ENCODE results near the gene ZNF24. TPM values are rescaled to one million over a fixed set of nuclear protein-coding genes. Genes with fewer than 3 reads are reported as not detected.

The ZNF24 gene
- total RNA-seq, 4 donors from 2014 or later, result 30.5 to 50.7 (median 36.3) TPM

DNA sequence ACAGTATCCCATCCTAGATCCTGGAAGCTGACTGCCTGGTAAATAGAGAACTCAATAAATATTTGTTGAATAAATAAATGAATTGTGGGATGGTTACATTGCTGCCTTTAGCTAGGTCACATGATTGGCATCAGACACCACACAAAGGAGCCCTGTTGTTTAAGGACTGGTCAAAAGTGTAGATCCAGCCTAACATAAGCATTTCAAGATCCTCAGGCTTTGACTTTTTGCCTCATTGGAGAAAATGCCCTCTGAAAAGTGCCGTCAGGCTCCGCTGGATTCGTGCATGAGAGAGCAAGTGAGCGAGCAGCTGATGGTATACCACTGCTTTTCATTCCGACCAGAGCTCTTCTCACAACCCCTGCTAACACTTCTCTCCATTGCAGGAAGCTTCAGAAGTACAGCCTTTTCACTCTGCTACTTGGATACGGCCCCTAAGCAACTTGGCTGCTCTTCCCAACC lies 1.3 kb upstream of the ZNF24 start:
- Histone ChIP-seq H3K27ac (peak overlapping the region; percentile 99 to 100 (median 99)), H3K4me3 (no peak overlapping the region), H3K36me3 (no peaks in the 10 kb centered on the region), H3K9me3 (no peaks in the 10 kb centered on the region), H3K4me1 (peaks cover 37 to 41% of the 10 kb centered on the region in 2 donors), H3K27me3 (no peaks in the 10 kb centered on the region)
- in situ Hi-C loops (cut with MboI; ENCODE audit: low sequenced_read_pairs in 4 of 4), result loop anchor here in 2 of 4 donors (5.0 to 10.0 kb wide), 3 partner anchors 51 to 341 kb away; partner anchors contain the start of gene ZSCAN30 (in 1 of the 2)
- ATAC-seq (no peak), DNase-seq (no peak)
- intact Hi-C loops (cut with DNase I; ENCODE audit: low total_unique reads), result loop anchor here (2.0 to 10.0 kb wide), 3 partner anchors 55 to 783 kb away; partner anchors contain the start of genes ELP2, SLC39A6 and ZSCAN30
- TF ChIP-seq, protein P1, sequence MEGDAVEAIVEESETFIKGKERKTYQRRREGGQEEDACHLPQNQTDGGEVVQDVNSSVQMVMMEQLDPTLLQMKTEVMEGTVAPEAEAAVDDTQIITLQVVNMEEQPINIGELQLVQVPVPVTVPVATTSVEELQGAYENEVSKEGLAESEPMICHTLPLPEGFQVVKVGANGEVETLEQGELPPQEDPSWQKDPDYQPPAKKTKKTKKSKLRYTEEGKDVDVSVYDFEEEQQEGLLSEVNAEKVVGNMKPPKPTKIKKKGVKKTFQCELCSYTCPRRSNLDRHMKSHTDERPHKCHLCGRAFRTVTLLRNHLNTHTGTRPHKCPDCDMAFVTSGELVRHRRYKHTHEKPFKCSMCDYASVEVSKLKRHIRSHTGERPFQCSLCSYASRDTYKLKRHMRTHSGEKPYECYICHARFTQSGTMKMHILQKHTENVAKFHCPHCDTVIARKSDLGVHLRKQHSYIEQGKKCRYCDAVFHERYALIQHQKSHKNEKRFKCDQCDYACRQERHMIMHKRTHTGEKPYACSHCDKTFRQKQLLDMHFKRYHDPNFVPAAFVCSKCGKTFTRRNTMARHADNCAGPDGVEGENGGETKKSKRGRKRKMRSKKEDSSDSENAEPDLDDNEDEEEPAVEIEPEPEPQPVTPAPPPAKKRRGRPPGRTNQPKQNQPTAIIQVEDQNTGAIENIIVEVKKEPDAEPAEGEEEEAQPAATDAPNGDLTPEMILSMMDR (IDR thresholded peaks at IDR 0.05 in 4 of 5, conservative IDR thresholded peaks at IDR 0.05 in 1 of 5), result no peak
- no peak for TF ChIP-seq POLR2A (IDR thresholded peaks at IDR 0.05)

DNA sequence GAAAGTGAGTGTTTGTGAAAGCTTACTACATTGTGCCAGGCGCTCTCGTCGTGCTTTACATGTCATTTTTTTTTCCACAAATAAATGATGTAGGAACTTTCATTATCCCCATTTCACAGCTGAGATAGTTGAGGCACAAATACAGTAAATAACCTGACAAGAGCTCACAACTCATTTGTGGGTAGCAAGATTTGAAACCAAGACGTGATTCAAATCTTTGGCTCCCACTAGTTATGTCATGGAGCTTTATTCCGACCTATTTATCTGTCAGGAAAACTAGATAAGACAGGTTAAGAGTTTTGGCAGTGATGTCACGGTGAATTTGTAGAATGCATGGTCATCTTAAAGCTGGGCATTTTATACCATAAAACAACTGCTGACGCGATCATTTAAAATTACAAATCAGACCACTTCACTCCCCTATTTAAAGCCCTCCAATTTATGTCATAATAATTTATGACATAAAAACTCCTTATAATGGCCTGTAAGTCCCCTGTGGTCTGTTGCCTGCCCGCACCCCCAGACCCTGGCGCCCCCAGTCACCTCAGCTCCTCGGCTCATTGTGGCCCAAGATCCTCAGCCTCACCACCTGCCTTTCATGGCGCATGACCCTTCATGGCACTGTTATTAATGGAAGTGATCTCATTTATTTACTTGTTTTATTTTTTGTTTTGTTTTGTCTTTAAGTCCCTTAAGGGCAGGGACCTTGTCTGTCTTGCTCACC lies 678 bp upstream of the ZNF24 start:
- Histone ChIP-seq H3K27me3 (no peaks in the 10 kb centered on the region), H3K27ac (peak overlapping the region; percentile 99 to 100 (median 99)), H3K36me3 (peaks cover 0 to 5% of the 10 kb centered on the region in 2 donors), H3K4me1 (peaks cover 42 to 47% of the 10 kb centered on the region in 2 donors), H3K4me3 (peak overlapping the region; percentile 67 to 100 (median 92)), H3K9me3 (no peaks in the 10 kb centered on the region)
- intact Hi-C loops (cut with DNase I; ENCODE audit: low total_unique reads), result loop anchor here (1.0 to 10.0 kb wide), 6 partner anchors 54 to 784 kb away; partner anchors contain the start of genes ELP2, INO80C, RMP24 and SLC39A6
- peak in 1 of 2 donors; percentile 11 for ATAC-seq
- peak in 1 of 2 donors; percentile 23 for DNase-seq
- in situ Hi-C loops (cut with MboI; ENCODE audit: low sequenced_read_pairs in 4 of 4), result loop anchor here in 3 of 4 donors (5.0 to 10.0 kb wide), 4 partner anchors 50 to 340 kb away; partner anchors contain the start of gene ZSCAN30 (in 2 of the 3)
- TF ChIP-seq, protein P1 (IDR thresholded peaks at IDR 0.05 in 4 of 5, conservative IDR thresholded peaks at IDR 0.05 in 1 of 5), result no peak
- TF ChIP-seq POLR2A (IDR thresholded peaks at IDR 0.05), result no peak

DNA sequence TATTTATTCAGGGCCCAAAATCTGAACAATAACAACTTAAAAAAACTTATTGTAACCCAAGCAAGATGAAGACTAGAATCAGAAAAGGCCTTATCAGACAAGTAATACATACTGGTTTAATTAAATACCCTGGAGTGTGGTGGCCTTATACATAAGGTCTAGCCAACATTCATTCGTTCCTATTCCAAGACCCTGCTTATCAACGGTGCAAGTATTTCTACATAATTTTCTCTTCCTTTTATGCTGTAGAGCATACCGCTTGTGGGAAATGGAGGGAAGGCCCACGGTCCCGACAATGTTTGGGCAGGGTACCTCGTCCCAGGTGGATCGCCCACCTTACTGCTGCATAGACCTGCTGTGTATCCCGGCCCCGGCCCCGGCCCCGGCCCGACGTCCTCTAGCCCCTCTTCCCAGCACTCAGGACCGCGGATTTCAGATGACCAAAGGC lies 708 bp downstream of the ZNF24 start:
- TF ChIP-seq POLR2A (IDR thresholded peaks at IDR 0.05), result no peak
- TF ChIP-seq, protein P1 (IDR thresholded peaks at IDR 0.05 in 4 of 5, conservative IDR thresholded peaks at IDR 0.05 in 1 of 5), result no peak
- H3K4me1 ChIP-seq, result peaks cover 51 to 54% of the 10 kb centered on the region in 2 donors
- intact Hi-C loops (cut with DNase I; ENCODE audit: low total_unique reads) (loop anchor here (10.0 kb wide), 1 partner anchor 349 kb away; no protein-coding TSS in a partner anchor), in situ Hi-C loops (cut with MboI; ENCODE audit: low sequenced_read_pairs in 4 of 4) (loop anchor here in 3 of 4 donors (5.0 to 10.0 kb wide), 3 partner anchors 49 to 339 kb away; partner anchors contain the start of gene ZSCAN30 (in 2 of the 3))
- H3K4me3 ChIP-seq, result peak overlapping the region; percentile 67 to 100 (median 92)
- H3K36me3 ChIP-seq, result peaks cover 0 to 19% of the 10 kb centered on the region in 2 donors
- no peak for DNase-seq
- no peaks in the 10 kb centered on the region for H3K9me3 ChIP-seq
- no peaks in the 10 kb centered on the region for H3K27me3 ChIP-seq
- no peak for ATAC-seq
- peak overlapping the region; percentile 99 to 100 (median 99) for H3K27ac ChIP-seq

DNA sequence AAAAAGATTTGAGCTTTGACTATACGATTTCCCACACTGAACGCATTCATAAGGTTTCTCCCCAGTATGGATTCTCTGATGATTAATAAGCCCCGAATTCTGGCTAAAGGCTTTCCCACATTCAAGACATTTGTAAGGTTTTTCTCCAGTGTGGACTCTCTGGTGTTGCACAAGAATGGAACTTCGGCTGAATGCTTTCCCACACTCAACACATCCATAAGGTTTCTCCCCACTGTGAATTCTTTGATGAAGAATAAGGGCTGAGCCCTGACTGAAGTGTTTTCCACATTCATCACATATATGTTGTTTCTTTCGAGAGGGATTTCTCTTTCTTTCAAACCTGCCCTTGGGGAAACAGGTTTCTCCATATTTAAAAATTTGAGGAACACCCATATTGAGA lies 6.9 kb downstream of the ZNF24 start:
- H3K27ac ChIP-seq, result no peak overlapping the region
- intact Hi-C loops (cut with DNase I; ENCODE audit: low total_unique reads), result no loop called here
- H3K36me3 ChIP-seq, result peaks cover 0 to 80% of the 10 kb centered on the region in 2 donors
- in situ Hi-C loops (cut with MboI; ENCODE audit: low sequenced_read_pairs in 4 of 4), result no loop called here
- ATAC-seq (no peak), DNase-seq (no peak)
- TF ChIP-seq, protein P1 (IDR thresholded peaks at IDR 0.05 in 4 of 5, conservative IDR thresholded peaks at IDR 0.05 in 1 of 5), result no peak
- TF ChIP-seq POLR2A (IDR thresholded peaks at IDR 0.05), result no peak
- peaks cover 31 to 41% of the 10 kb centered on the region in 2 donors for H3K4me1 ChIP-seq
- no peak overlapping the region for H3K4me3 ChIP-seq
- no peaks in the 10 kb centered on the region for H3K27me3 ChIP-seq
- no peaks in the 10 kb centered on the region for H3K9me3 ChIP-seq
